ENCODE data around the gene GALNTL6.

Gene GALNTL6

GRCh38 chr4:172124656-172125308, 311.6 kb downstream of the GALNTL6 start:
- no peak for DNase-seq (ENCODE audit: low read depth)

- DNase-seq (ENCODE audit: low read depth): no peak
These were observed 312.2 kb downstream of the GALNTL6 start for GRCh38 chr4:172125443-172125842.

- no peak for DNase-seq (ENCODE audit: low read depth)
These were observed 314.0 kb downstream of the GALNTL6 start for GRCh38 chr4:172127168-172127567.

- DNase-seq (ENCODE audit: low read depth): no peak
These were observed 316.4 kb downstream of the GALNTL6 start for GRCh38 chr4:172129593-172129992.

- DNase-seq (ENCODE audit: low read depth): no peak
These were observed 321.3 kb downstream of the GALNTL6 start for GRCh38 chr4:172134521-172134920.

- no peak for DNase-seq (ENCODE audit: low read depth)
These were observed 327.8 kb downstream of the GALNTL6 start for GRCh38 chr4:172141025-172141424.

- no peak for DNase-seq (ENCODE audit: low read depth)
These were observed 329.1 kb downstream of the GALNTL6 start for GRCh38 chr4:172142281-172142741.

GRCh38 chr4:172143605-172144314, 330.6 kb downstream of the GALNTL6 start:
- no peak for DNase-seq (ENCODE audit: low read depth)

- DNase-seq (ENCODE audit: low read depth): no peak
These were observed 334.5 kb downstream of the GALNTL6 start for GRCh38 chr4:172147687-172148086.

GRCh38 chr4:172149329-172149728, 336.1 kb downstream of the GALNTL6 start:
- no peak for DNase-seq (ENCODE audit: low read depth)

- DNase-seq (ENCODE audit: low read depth): no peak
These were observed 339.1 kb downstream of the GALNTL6 start for GRCh38 chr4:172152284-172152683.

- no peak for DNase-seq (ENCODE audit: low read depth)
These were observed 340.5 kb downstream of the GALNTL6 start for GRCh38 chr4:172153719-172154118.

GRCh38 chr4:172155838-172156345, 342.7 kb downstream of the GALNTL6 start:
- DNase-seq (ENCODE audit: low read depth): no peak

- DNase-seq (ENCODE audit: low read depth): no peak
These were observed 344.7 kb downstream of the GALNTL6 start for GRCh38 chr4:172157946-172158345.

GRCh38 chr4:172163215-172163614, 350.0 kb downstream of the GALNTL6 start:
- no peak for DNase-seq (ENCODE audit: low read depth)

- DNase-seq (ENCODE audit: low read depth): no peak
These were observed 355.7 kb downstream of the GALNTL6 start for GRCh38 chr4:172168888-172169287.

GRCh38 chr4:172169871-172170270, 356.7 kb downstream of the GALNTL6 start:
- no peak for DNase-seq (ENCODE audit: low read depth)

GRCh38 chr4:172173206-172173605, 360.0 kb downstream of the GALNTL6 start:
- no peak for DNase-seq (ENCODE audit: low read depth)

- no peak for DNase-seq (ENCODE audit: low read depth)
These were observed 364.2 kb downstream of the GALNTL6 start for GRCh38 chr4:172177382-172177781.

- no peak for DNase-seq (ENCODE audit: low read depth)
These were observed 375.2 kb downstream of the GALNTL6 start for GRCh38 chr4:172188248-172188988.

- no peak for DNase-seq (ENCODE audit: low read depth)
These were observed 389.4 kb downstream of the GALNTL6 start for GRCh38 chr4:172202480-172203076.

- no peak for DNase-seq (ENCODE audit: low read depth)
These were observed 394.1 kb downstream of the GALNTL6 start for GRCh38 chr4:172207258-172207657.
